GM23248 (cell line): ENCODE results near the gene CHST12. TPM values are rescaled to one million over a fixed set of nuclear protein-coding genes. Genes with fewer than 3 reads are reported as not detected.

Experiments used
- DNase-seq: peaks from one replicate; pipeline ENCODE4 v3.0.0-alpha.2; 2015
- H2AFZ ChIP-seq: fragments of 200-600 bp; sonication (generic); 2 replicates; pipeline ENCODE4 v1.6.1; 2016; ENCODE audit warnings: antibody characterized with exemption
- H3F3A ChIP-seq: fragments of 200-600 bp; sonication (generic); 2 replicates; pipeline ENCODE4 v1.6.1; 2016; ENCODE audit warnings: mild to moderate bottlenecking, antibody characterized with exemption, mixed run types; ENCODE audit not compliant: insufficient read depth
- H3K27ac ChIP-seq: fragments of 200-600 bp; sonication (generic); 2 replicates; pipeline ENCODE4 v1.5.1; 2016; ENCODE audit warnings: mild to moderate bottlenecking
- H3K27me3 ChIP-seq: fragments of 200-600 bp; sonication (generic); replicated peaks from 2 replicates; pipeline ENCODE4 v1.6.1; 2016; ENCODE audit warnings: mild to moderate bottlenecking; ENCODE audit not compliant: insufficient read depth
- H3K36me3 ChIP-seq: fragments of 200-600 bp; sonication (generic); 2 replicates; pipeline ENCODE4 v1.6.1; 2016; ENCODE audit warnings: low read depth, mild to moderate bottlenecking
- H3K4me1 ChIP-seq: fragments of 200-600 bp; sonication (generic); 2 replicates; pipeline ENCODE4 v1.6.1; 2016; ENCODE audit warnings: mild to moderate bottlenecking; ENCODE audit not compliant: insufficient read depth
- H3K4me2 ChIP-seq: fragments of 200-600 bp; sonication (generic); one replicate; pipeline ENCODE4 v1.6.1; 2016; ENCODE audit warnings: mild to moderate bottlenecking; ENCODE audit not compliant: unreplicated experiment
- H3K4me3 ChIP-seq: fragments of 200-600 bp; sonication (generic); 2 replicates; pipeline ENCODE4 v1.5.1; 2016; ENCODE audit warnings: mild to moderate bottlenecking
- H3K79me2 ChIP-seq: fragments of 200-600 bp; sonication (generic); 2 replicates; pipeline ENCODE4 v1.6.1; 2016; ENCODE audit warnings: mild to moderate bottlenecking; ENCODE audit not compliant: insufficient read depth
- H3K9ac ChIP-seq: fragments of 200-600 bp; sonication (generic); 2 replicates; pipeline ENCODE4 v1.6.1; 2016; ENCODE audit warnings: mild to moderate bottlenecking
- H3K9me2 ChIP-seq: fragments of 200-600 bp; sonication (generic); 2 replicates; pipeline ENCODE4 v1.6.1; 2016; ENCODE audit warnings: mixed run types, mild to moderate bottlenecking, moderate library complexity; ENCODE audit not compliant: insufficient read depth
- H3K9me3 ChIP-seq: fragments of 200-600 bp; sonication (generic); one replicate; pipeline ENCODE4 v1.6.1; 2017; ENCODE audit warnings: low read depth
- H4K20me1 ChIP-seq: fragments of 200-600 bp; sonication (generic); 2 replicates; pipeline ENCODE4 v1.6.0; 2016; ENCODE audit not compliant: insufficient read depth
- EZH2 ChIP-seq: fragments of 200-600 bp; sonication (generic); IDR thresholded peaks from 2 replicates; pipeline ENCODE4 v1.6.1; 2018; ENCODE audit warnings: antibody characterized with exemption, mild to moderate bottlenecking; ENCODE audit not compliant: insufficient read depth, poor library complexity, severe bottlenecking
- EZH2phosphoT487 ChIP-seq: fragments of 200-600 bp; sonication (generic); IDR thresholded peaks from 2 replicates; pipeline ENCODE4 v1.6.1; 2018; ENCODE audit warnings: antibody characterized with exemption, moderate library complexity, mild to moderate bottlenecking, low read depth; ENCODE audit not compliant: insufficient read depth
- WGBS, 2 experiments: methylation state at CpG; one replicate each; pipeline ENCODE4 v1.1.6; 2015 to 2017; ENCODE audit warnings: low lambda C conversion rate in 2 of 2, low coverage in 1 of 2; ENCODE audit errors: missing lambda C conversion rate in 2 of 2; 5-methylcytosine and 5-hydroxymethylcytosine counted together
- in situ Hi-C: fragments of 300-500 bp; cut with MboI; formaldehyde crosslinking; loops from 2 replicates; pipeline ENCODE4 v1.15.0; 2020
- polyA plus RNA-seq: library from polyadenylated mRNA; unstranded; fragments of >200 nt; fragmentation: Nextera tagmentation; extraction: Ambion mirVana; gene quantifications from 2 replicates; pipeline ENCODE4 v1.2.1, GENCODE V29; 2016
- total RNA-seq: library from RNA; depleted of rRNA; stranded (reverse); fragments of >200 nt; shearing (Covaris generic); gene quantifications from 2 replicates; pipeline ENCODE4 v1.2.3, GENCODE V29; 2014

The CHST12 gene
- total and polyA plus RNA-seq, 2 experiments from 2014 or later, result 10.6 to 33.7 TPM

DNA sequence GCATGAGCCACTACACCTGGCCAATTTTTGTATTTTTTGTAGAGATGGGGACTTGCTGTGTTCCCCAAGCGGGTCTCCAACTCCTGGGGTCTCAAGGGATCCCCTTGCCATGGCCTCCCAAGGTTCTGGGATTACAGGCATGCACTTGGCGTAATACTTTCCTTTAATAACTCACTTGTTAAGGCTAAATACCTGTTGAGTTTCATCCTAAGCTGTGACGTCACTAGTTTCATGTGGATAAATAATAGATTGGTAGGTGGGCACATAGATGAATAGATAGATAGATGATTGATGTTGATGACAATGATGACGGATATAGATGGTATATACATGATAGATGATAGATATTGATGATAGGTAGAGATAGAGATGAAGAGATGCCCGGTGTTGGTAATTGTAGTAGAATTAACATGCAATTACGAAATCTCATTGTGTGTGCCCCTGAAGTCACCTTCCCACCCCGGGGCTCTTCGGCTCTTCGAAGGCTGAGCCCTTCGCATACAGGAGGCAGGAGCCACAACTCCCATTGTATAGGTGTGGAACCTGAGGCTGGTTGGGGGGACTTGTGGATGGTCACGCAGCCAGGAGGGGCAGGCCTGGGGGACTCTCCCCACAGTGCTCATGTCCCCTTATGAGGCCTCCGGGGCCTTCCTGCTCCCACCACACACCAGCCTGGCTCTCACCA lies 70.2 kb downstream of the CHST12 start:
- Histone ChIP-seq H3F3A (no peaks in the 10 kb centered on the region), H3K9ac (no peak overlapping the region), H3K4me3 (no peak overlapping the region), H3K27me3 (no peaks in the 10 kb centered on the region), H3K4me2 (no peak overlapping the region), H3K27ac (no peak overlapping the region), H4K20me1 (no peaks in the 10 kb centered on the region), H3K36me3 (no peaks in the 10 kb centered on the region), H3K9me3 (no peaks in the 10 kb centered on the region), H2AFZ (no peak overlapping the region), H3K9me2 (no peaks in the 10 kb centered on the region), H3K4me1 (peaks cover 10% of the 10 kb centered on the region), H3K79me2 (no peaks in the 10 kb centered on the region)
- TF ChIP-seq EZH2phosphoT487 (no peak), EZH2 (no peak)
- whole genome bisulfite sequencing, 2 experiments, result 91 to 93% methylated on average over 11 to 12 of the region's 12 CpGs
- no peak for DNase-seq
- in situ Hi-C loops, result loop anchor here (25.0 kb wide), 1 partner anchor 214 kb away; the partner anchor contains the start of gene AMZ1

DNA sequence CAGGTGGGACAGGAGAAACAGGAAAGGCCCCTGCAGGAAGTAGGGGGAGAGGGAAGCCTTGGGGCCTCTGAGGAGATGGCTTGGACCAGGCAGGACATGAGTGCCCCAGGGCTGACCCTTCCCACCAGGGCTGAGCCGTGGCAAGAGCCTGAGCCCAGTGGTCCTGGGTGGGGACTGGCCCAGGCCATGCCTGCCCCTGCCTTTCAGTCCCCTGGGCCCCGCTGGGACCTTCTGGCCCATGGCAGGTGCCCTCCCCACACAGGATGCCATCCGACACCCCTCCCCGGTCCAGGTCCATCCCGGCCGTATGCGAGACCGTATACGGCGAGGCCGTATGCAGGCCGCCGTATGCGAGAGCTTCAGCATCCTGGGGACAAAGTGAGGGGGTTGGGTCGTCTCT lies 70.8 kb downstream of the CHST12 start:
- H3K36me3 ChIP-seq, result no peaks in the 10 kb centered on the region
- 84 to 90% methylated on average over 2 to 14 of the region's 15 CpGs for WGBS, 2 experiments
- no peak overlapping the region for H3K9ac ChIP-seq
- no peak overlapping the region for H2AFZ ChIP-seq
- peaks cover 13% of the 10 kb centered on the region for H3K4me1 ChIP-seq
- no peaks in the 10 kb centered on the region for H3K9me3 ChIP-seq
- DNase-seq, result no peak
- H3F3A ChIP-seq, result no peaks in the 10 kb centered on the region
- in situ Hi-C loops, result loop anchor here (25.0 kb wide), 1 partner anchor 213 kb away; the partner anchor contains the start of gene AMZ1
- H3K4me2 ChIP-seq, result no peak overlapping the region
- H3K4me3 ChIP-seq, result no peak overlapping the region
- TF ChIP-seq EZH2 (no peak), EZH2phosphoT487 (no peak)
- H4K20me1 ChIP-seq, result no peaks in the 10 kb centered on the region
- H3K27me3 ChIP-seq, result no peaks in the 10 kb centered on the region
- no peaks in the 10 kb centered on the region for H3K79me2 ChIP-seq
- no peaks in the 10 kb centered on the region for H3K9me2 ChIP-seq
- H3K27ac ChIP-seq, result no peak overlapping the region

DNA sequence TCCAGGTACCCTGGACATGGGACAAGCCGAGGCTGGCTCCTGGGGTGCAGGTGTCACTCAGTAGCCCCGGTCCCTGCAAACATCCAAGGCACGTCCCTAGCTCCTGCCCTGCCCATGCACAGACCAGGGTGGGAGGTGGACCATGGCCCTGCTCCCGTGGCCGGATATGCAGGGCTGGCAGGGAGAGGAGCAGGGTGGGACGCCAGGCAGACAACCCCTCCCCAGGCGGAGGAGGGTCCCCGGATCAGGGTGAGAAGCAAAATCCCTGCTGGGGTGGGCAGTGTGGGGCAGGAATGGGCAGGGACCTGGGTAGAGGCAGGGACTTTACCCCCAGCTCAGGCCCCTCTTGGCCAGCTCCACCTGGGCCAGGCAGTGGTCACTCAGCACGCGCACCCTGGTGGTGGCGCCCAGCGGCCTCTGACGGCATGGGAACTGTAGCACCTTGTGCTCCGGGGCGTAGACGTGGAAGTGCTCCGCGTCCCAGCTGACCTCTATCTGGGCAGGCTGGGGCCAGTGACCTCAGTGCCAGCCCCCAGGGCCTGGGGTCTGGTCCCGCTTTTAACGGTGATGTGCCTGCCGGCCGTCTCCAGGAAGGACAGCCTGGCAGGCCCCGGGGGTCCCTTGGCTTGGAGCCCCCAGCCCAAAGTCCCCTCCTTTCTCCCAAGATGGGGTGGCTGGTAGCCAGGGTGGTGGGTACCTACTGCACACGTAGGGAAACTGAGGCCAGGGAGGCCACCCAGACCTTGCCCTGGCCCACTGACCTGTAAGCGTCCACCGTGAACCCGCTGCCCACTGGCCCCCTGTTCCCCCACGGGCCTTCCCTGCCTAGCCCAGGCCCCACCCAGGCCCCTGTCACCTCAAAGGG lies 71.6 kb downstream of the CHST12 start:
- H3K4me2 ChIP-seq, result no peak overlapping the region
- H4K20me1 ChIP-seq, result no peaks in the 10 kb centered on the region
- DNase-seq, result no peak
- no peaks in the 10 kb centered on the region for H3K27me3 ChIP-seq
- 73% methylated on average over 27 to 28 of the region's 28 CpGs for WGBS, 2 experiments
- no peaks in the 10 kb centered on the region for H3K9me3 ChIP-seq
- H3K36me3 ChIP-seq, result no peaks in the 10 kb centered on the region
- in situ Hi-C loops, result loop anchor here (25.0 kb wide), 1 partner anchor 212 kb away; the partner anchor contains the start of gene AMZ1
- no peaks in the 10 kb centered on the region for H3K9me2 ChIP-seq
- peaks cover 13% of the 10 kb centered on the region for H3K4me1 ChIP-seq
- no peak overlapping the region for H3K27ac ChIP-seq
- H2AFZ ChIP-seq, result no peak overlapping the region
- no peaks in the 10 kb centered on the region for H3F3A ChIP-seq
- no peak for TF ChIP-seq EZH2
- no peak for TF ChIP-seq EZH2phosphoT487
- H3K9ac ChIP-seq, result no peak overlapping the region
- H3K79me2 ChIP-seq, result no peaks in the 10 kb centered on the region
- H3K4me3 ChIP-seq, result no peak overlapping the region

DNA sequence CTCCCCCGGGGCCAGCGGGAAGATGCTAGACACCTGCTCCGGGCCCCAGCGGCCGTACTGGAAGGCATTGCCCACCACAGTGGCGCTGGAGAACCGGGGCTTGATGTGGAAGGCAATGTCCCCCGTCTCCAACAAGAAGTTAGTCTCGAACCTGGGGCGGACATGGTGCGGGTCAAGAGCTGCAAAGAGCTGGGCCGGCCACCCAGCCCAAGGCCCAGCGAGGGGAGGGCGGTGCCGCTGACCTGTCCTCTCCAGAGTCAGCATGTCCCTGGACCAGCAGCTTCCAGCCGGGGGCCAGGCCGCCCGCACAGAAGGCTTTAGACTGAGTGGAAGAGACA lies 72.2 kb downstream of the CHST12 start:
- Histone ChIP-seq H3K9ac (no peak overlapping the region), H3K4me3 (no peak overlapping the region), H3K36me3 (no peaks in the 10 kb centered on the region), H3K9me2 (no peaks in the 10 kb centered on the region), H2AFZ (no peak overlapping the region), H3K27ac (no peak overlapping the region), H3K9me3 (no peaks in the 10 kb centered on the region), H3K4me2 (no peak overlapping the region), H3K27me3 (no peaks in the 10 kb centered on the region), H3K4me1 (peaks cover 13% of the 10 kb centered on the region), H3F3A (no peaks in the 10 kb centered on the region), H3K79me2 (no peaks in the 10 kb centered on the region), H4K20me1 (no peaks in the 10 kb centered on the region)
- TF ChIP-seq EZH2 (no peak), EZH2phosphoT487 (no peak)
- WGBS, 2 experiments, result 81 to 88% methylated on average over 11 to 16 of the region's 18 CpGs
- no peak for DNase-seq
- in situ Hi-C loops, result no loop called here
